OCI-LY7 (cell line): ENCODE data around the gene ERVK3-1. TPM values are rescaled to one million over a fixed set of nuclear protein-coding genes. Genes with fewer than 3 reads are reported as not detected.

Source experiments
- BruUV-seq: library from RNA; stranded (reverse); fragments of 400-500 nt; replicated peaks from 2 replicates; lab custom pipeline; 2021; lab: Mats Ljungman, UMichigan
- CTCF ChIA-PET: fragments of 300-600 bp; sonication (Branson Sonifier 250); formaldehyde crosslinking; loops from one replicate; lab custom pipeline; 2022; ENCODE audit warnings: antibody characterized with exemption; ENCODE audit not compliant: unreplicated experiment; lab: Charles Lee
- POLR2A ChIA-PET: fragments of 300-600 bp; sonication (Branson Sonifier 250); formaldehyde crosslinking; loops from one replicate; lab custom pipeline; 2022; ENCODE audit warnings: antibody characterized with exemption; lab: Charles Lee
- DNase-seq: peaks from one replicate; pipeline ENCODE4 v3.0.0-alpha.2; 2015; ENCODE audit warnings: low spot score
- H2AFZ ChIP-seq: fragments of 200-600 bp; sonication (generic), shearing (Covaris generic); 2 replicates; pipeline ENCODE4 v1.6.1; 2014; ENCODE audit warnings: mild to moderate bottlenecking, antibody characterized with exemption, low read length, moderate library complexity
- H3K27ac ChIP-seq: fragments of 200-600 bp; sonication (generic); 2 replicates; pipeline ENCODE4 v1.5.1; 2014; ENCODE audit warnings: mixed run types, low read depth, mild to moderate bottlenecking, moderate library complexity, low read length, inconsistent platforms; ENCODE audit not compliant: poor library complexity, severe bottlenecking
- H3K36me3 ChIP-seq: fragments of 200-600 bp; sonication (generic); 2 replicates; pipeline ENCODE4 v1.6.1; 2014; ENCODE audit warnings: mild to moderate bottlenecking, antibody characterized with exemption, low read length, moderate library complexity, mixed read lengths; ENCODE audit not compliant: insufficient read depth
- H3K4me1 ChIP-seq: fragments of 200-600 bp; sonication (generic); 2 replicates; pipeline ENCODE4 v1.5.1; 2014; ENCODE audit warnings: mild to moderate bottlenecking, low read length; ENCODE audit not compliant: insufficient read depth, poor library complexity, severe bottlenecking
- H3K4me2 ChIP-seq: fragments of 200-600 bp; sonication (generic); 2 replicates; pipeline ENCODE4 v1.6.1; 2014; ENCODE audit warnings: mild to moderate bottlenecking, low read length
- H3K4me3 ChIP-seq: fragments of 200-600 bp; sonication (generic); 2 replicates; pipeline ENCODE4 v1.5.1; 2014; ENCODE audit warnings: mild to moderate bottlenecking, low read depth, low read length; ENCODE audit not compliant: poor library complexity, severe bottlenecking
- H3K79me2 ChIP-seq: fragments of 200-600 bp; sonication (generic); 2 replicates; pipeline ENCODE4 v1.6.1; 2016; ENCODE audit warnings: low read depth, mild to moderate bottlenecking, low read length, moderate library complexity, mixed read lengths; ENCODE audit not compliant: insufficient read depth
- H3K9me2 ChIP-seq: fragments of 200-600 bp; sonication (generic); 2 replicates; pipeline ENCODE4 v1.6.1; 2016; ENCODE audit warnings: mild to moderate bottlenecking, low read length, mixed read lengths; ENCODE audit not compliant: insufficient read depth
- H3K9me3 ChIP-seq: fragments of 200-600 bp; sonication (generic); 2 replicates; pipeline ENCODE4 v1.6.1; 2014; ENCODE audit warnings: mild to moderate bottlenecking, mixed run types, low read length, mixed read lengths
- H4K20me1 ChIP-seq: fragments of 200-600 bp; sonication (generic); 2 replicates; pipeline ENCODE4 v1.6.1; 2014; ENCODE audit warnings: mild to moderate bottlenecking, antibody characterized with exemption, low read length, moderate library complexity, mixed read lengths; ENCODE audit not compliant: insufficient read depth
- CTCF ChIP-seq: fragments of 200-600 bp; sonication (generic); conservative IDR thresholded peaks from 2 replicates; pipeline ENCODE4 v1.5.1; 2014; ENCODE audit warnings: mild to moderate bottlenecking, antibody characterized with exemption, low read length, moderate library complexity, mixed read lengths
- EZH2phosphoT487 ChIP-seq: fragments of 200-600 bp; sonication (generic); IDR thresholded peaks from 2 replicates; pipeline ENCODE4 v1.6.1; 2018; ENCODE audit warnings: low read depth, borderline replicate concordance, mild to moderate bottlenecking, mixed run types, antibody characterized with exemption, low read length, moderate library complexity, mixed read lengths
- intact Hi-C: fragments of 100-400 bp; cut with micrococcal nuclease; formaldehyde crosslinking; loops from one replicate; pipeline ENCODE4 v1.10.0; 2022; ENCODE audit not compliant: unreplicated experiment
- total RNA-seq, 2 experiments: library from RNA; depleted of rRNA in 1 of 2; stranded (reverse); fragments of >200 nt in 1 of 2; shearing (Covaris generic) in 1 of 2; gene quantifications; 2 replicates each; pipeline ENCODE4 v1.2.3, GENCODE V29; 2014 to 2022

ERVK3-1 gene
- total RNA-seq, 2 experiments from 2014 or later: 48.1 to 61.7 TPM

GRCh38 chr19:58279925-58280316, 25.3 kb upstream of the ERVK3-1 start:
- Histone ChIP-seq H3K9me3 (peaks cover 10% of the 10 kb centered on the region), H3K36me3 (peaks cover 49% of the 10 kb centered on the region), H3K79me2 (peaks cover 37% of the 10 kb centered on the region), H3K27ac (no peak overlapping the region), H3K4me1 (peaks cover 18% of the 10 kb centered on the region), H3K4me3 (peak overlapping the region; percentile 83), H3K9me2 (no peaks in the 10 kb centered on the region), H3K4me2 (peak overlapping the region; percentile 92), H4K20me1 (no peaks in the 10 kb centered on the region), H2AFZ (no peak overlapping the region)
- intact Hi-C loops: loop anchor here (2.0 kb wide), 4 partner anchors 25 to 97 kb away; partner anchors contain the start of genes ERVK3-1, ZNF274 and ZSCAN22
- ChIA-PET CTCF (no interaction called here), POLR2A (interaction anchor here (0.7 kb wide), 1 partner anchor 144 kb away, joined by 3 read pairs; no protein-coding TSS in a partner anchor)
- no peak for TF ChIP-seq EZH2phosphoT487
- TF ChIP-seq CTCF: no peak
- no peak for DNase-seq
- TSS peak; percentile 69 for BruUV-seq

DNA sequence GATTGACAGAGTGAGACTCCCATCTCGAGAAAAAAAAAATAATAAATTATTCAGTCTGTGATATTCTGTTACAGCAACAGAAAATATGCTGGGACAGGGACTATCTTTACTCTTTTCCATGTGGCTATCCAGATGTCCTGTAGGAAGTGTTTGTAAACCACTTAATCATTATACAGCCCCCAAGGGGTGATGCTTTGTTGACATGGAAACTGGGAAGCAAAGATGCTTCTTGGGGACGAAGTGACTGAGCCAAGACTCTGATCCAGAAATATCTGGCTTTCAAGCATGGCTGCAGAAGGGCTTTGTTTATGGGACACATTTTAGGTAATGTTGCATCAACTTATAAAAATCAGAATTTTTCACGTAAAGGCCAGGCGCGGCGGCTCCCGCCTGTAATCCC, 21.0 kb upstream of the ERVK3-1 start:
- H3K9me3 ChIP-seq: peaks cover 10% of the 10 kb centered on the region; the same call in 1 of the 2 replicates
- BruUV-seq: no TSS peak
- ChIA-PET POLR2A (interaction anchor here (1.2 kb wide), 1 partner anchor 606 kb away, joined by 3 read pairs; no protein-coding TSS in a partner anchor), CTCF (no interaction called here)
- no peak for DNase-seq
- no peak overlapping the region for H3K4me2 ChIP-seq
- peaks cover 80% of the 10 kb centered on the region for H3K36me3 ChIP-seq
- no peak overlapping the region for H2AFZ ChIP-seq
- intact Hi-C loops: no loop called here
- peaks cover 29% of the 10 kb centered on the region for H3K79me2 ChIP-seq
- no peaks in the 10 kb centered on the region for H3K9me2 ChIP-seq
- no peaks in the 10 kb centered on the region for H4K20me1 ChIP-seq
- peaks cover 12% of the 10 kb centered on the region for H3K4me1 ChIP-seq
- H3K27ac ChIP-seq: no peak overlapping the region
- H3K4me3 ChIP-seq: no peak overlapping the region
- TF ChIP-seq CTCF (no peak), EZH2phosphoT487 (no peak)

- H3K4me1 ChIP-seq: no peaks in the 10 kb centered on the region
- intact Hi-C loops: no loop called here
- H3K4me2 ChIP-seq: no peak overlapping the region
- H4K20me1 ChIP-seq: no peaks in the 10 kb centered on the region
- no peak for DNase-seq
- no peak for TF ChIP-seq EZH2phosphoT487
- peaks cover 95% of the 10 kb centered on the region for H3K36me3 ChIP-seq
- BruUV-seq: no TSS peak
- H3K27ac ChIP-seq: no peak overlapping the region
- H3K9me3 ChIP-seq: peaks cover 11% of the 10 kb centered on the region
- no peaks in the 10 kb centered on the region for H3K9me2 ChIP-seq
- POLR2A ChIA-PET: no interaction called here
- CTCF ChIA-PET: no interaction called here
- H3K4me3 ChIP-seq: no peak overlapping the region
- no peak overlapping the region for H2AFZ ChIP-seq
- H3K79me2 ChIP-seq: no peaks in the 10 kb centered on the region
Observed at GRCh38 chr19:58291943-58292342, 13.2 kb upstream of the ERVK3-1 start.
